Stomach smooth muscle (tissue), 2 donors: ENCODE results near the gene MPZL3.

Experiments used
- H3K27ac ChIP-seq: one replicate; pipeline ENCODE4 v1.7.0; 2013; ENCODE audit warnings: mild to moderate bottlenecking, low read length, inconsistent platforms
- H3K27me3 ChIP-seq, 2 donors: one replicate each; pipeline ENCODE4 v1.7.0; 2013; ENCODE audit warnings: low read length in 2 of 2; ENCODE audit not compliant: insufficient read depth in 2 of 2, control insufficient read depth in 1 of 2
- H3K36me3 ChIP-seq, 2 donors: one replicate each; pipeline ENCODE4 v1.7.0; 2013; ENCODE audit warnings: low read length in 2 of 2; ENCODE audit not compliant: control insufficient read depth in 2 of 2, insufficient read depth in 2 of 2
- H3K4me1 ChIP-seq: one replicate; pipeline ENCODE4 v1.7.0; 2013; ENCODE audit warnings: low read length; ENCODE audit not compliant: control insufficient read depth, insufficient read depth
- H3K4me3 ChIP-seq, 2 donors: one replicate each; pipeline ENCODE4 v1.7.0; 2013; ENCODE audit warnings: low read length in 2 of 2
- H3K9ac ChIP-seq, 2 donors: one replicate each; pipeline ENCODE4 v1.7.0; 2013; ENCODE audit warnings: low read length in 2 of 2, mild to moderate bottlenecking in 1 of 2
- H3K9me3 ChIP-seq, 2 donors: one replicate each; pipeline ENCODE4 v1.7.0; 2013; ENCODE audit warnings: low read length in 2 of 2; ENCODE audit not compliant: control insufficient read depth in 2 of 2
- donor health status: healthy.
- donor health status: Pancreatic carcinoma.

MPZL3 gene

DNA sequence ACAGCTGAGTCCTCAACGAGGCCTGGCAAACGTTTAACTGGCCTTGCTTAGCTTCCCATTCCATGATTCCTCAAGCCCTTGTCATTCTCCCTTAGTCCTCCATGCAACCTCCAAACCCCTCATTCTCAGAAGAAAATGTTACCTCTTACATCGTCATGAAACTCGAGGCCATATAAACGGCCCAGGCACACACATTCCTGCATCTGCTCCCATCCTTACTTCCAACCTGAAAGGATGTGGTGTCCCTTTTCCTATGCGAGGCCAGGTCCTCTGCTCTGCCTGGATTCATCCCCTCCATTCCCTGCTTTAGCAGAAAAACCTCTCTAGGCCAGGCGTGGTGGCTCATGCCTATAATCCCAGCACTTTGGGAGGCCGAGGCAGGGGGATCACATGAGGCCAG lies 9.0 kb downstream of the MPZL3 start:
- Histone ChIP-seq H3K4me3 (no peak overlapping the region), H3K4me1 (no peaks in the 10 kb centered on the region), H3K27ac (no peak overlapping the region), H3K9me3 (no peaks in the 10 kb centered on the region), H3K27me3 (peaks cover 0 to 5% of the 10 kb centered on the region in 2 donors), H3K36me3 (no peaks in the 10 kb centered on the region), H3K9ac (no peak overlapping the region)

DNA sequence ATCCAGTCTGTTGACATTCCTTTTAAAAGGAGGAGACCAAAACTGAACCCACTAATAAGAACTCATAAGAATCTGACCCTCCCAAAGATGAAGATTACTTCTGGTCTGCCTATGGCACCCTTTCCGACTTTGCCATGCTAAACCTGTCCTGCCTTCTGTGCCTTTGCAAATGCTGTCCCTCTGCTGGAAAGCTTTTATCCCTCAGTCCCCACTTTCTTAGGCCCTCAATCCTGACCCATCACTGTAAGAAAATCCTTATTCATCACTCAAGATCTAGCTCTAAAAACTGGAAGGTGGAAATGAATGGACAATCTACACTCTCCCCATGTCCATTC lies 10.4 kb downstream of the MPZL3 start:
- H3K36me3 ChIP-seq: no peaks in the 10 kb centered on the region
- no peak overlapping the region for H3K9ac ChIP-seq
- no peaks in the 10 kb centered on the region for H3K9me3 ChIP-seq
- no peak overlapping the region for H3K4me3 ChIP-seq
- peaks cover 0 to 5% of the 10 kb centered on the region in 2 donors for H3K27me3 ChIP-seq
- no peak overlapping the region for H3K27ac ChIP-seq
- H3K4me1 ChIP-seq: no peaks in the 10 kb centered on the region

DNA sequence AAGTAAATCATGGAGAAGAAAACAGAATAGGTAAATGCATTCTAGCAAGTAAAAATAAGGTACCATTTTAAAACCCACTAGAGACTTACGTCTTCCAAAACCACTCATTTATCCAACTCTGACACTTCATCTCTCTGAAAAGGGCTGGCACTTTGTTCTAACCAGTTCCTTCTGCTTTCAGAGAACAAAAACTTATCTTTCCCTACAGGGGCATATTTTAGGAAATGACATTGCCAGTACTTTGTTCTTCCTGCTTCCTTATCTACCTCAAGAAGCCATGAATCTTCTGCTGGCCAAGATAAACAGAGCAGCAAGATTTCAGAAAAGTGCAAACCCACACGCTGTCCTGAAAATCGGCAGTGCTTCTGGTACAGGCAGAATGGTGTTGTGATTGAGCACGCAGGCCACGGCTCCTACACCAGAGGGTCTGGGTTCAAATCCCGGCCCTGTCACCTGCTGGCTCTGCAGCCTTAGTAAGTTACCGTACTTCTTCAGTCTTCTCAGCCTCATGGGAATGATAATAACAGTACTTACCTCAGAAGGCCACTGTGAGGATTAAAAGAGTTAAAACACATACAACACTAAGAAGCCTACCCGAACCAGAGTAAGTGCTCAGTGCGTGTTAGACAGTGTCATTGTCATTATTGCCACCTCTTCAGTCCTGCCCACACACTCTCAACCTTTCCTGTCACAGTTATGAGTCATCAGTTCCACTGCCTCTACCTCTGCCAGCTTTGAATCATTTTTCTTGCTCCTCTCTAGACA lies 11.0 kb downstream of the MPZL3 start:
- H3K9me3 ChIP-seq: no peaks in the 10 kb centered on the region
- no peak overlapping the region for H3K9ac ChIP-seq
- no peaks in the 10 kb centered on the region for H3K36me3 ChIP-seq
- no peaks in the 10 kb centered on the region for H3K4me1 ChIP-seq
- peaks cover 0 to 5% of the 10 kb centered on the region in 2 donors for H3K27me3 ChIP-seq
- H3K27ac ChIP-seq: no peak overlapping the region
- H3K4me3 ChIP-seq: no peak overlapping the region

DNA sequence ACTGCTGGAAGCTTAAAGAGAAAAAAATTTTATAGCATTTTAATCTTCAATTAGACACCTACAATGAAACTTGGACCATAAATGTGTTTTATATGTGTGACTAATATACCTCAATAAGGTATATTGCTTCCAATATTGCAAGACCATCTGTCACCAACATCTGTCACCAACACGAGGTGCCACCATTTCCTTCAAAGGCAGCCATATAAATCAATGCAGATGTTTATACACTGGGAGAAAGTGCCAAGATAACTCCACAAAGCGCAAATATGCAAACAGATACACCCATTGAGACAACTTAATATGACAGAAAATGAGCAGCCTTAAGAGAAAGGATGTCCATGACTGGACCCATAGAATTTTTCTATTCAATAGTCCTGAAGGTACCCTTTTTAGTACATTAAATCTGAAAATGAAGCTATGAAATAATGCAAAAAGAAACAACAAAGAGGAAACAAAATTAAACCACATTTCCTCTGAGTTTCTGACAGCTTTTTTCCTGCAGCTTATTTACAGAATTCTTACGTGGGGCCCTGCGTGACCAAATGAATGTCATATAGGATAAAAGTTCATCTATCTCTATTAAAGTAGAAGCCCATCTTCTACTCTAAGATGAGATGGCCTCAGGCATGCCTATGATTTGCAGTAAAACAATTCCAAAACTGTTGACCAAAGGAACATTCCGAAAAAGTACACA lies 12.5 kb downstream of the MPZL3 start:
- Histone ChIP-seq H3K4me1 (no peaks in the 10 kb centered on the region), H3K27ac (no peak overlapping the region), H3K9me3 (no peaks in the 10 kb centered on the region), H3K9ac (no peak overlapping the region), H3K36me3 (no peaks in the 10 kb centered on the region), H3K27me3 (peaks cover 0 to 5% of the 10 kb centered on the region in 2 donors), H3K4me3 (no peak overlapping the region)

DNA sequence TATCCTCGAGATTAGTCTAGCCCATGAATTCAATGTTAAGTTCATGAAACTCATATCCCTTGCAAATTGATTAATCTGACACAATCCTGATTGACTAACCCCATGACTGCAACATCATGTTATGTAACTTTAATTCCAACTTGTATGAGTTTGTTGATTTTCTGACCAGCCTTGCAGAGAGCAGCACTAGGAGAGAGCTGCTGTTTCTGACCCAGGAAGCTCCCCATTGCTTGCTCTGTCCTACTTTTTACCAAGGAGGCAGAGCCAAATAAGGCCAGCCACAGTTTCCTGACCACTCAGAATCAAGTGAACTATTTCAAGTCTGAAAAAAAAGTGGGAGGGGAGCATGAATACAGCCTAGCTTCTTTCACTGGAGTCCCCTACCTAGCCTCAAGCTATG lies 13.2 kb downstream of the MPZL3 start:
- H3K36me3 ChIP-seq: no peaks in the 10 kb centered on the region
- peaks cover 0 to 2% of the 10 kb centered on the region in 2 donors for H3K27me3 ChIP-seq
- no peak overlapping the region for H3K27ac ChIP-seq
- no peak overlapping the region for H3K9ac ChIP-seq
- H3K4me1 ChIP-seq: no peaks in the 10 kb centered on the region
- no peak overlapping the region for H3K4me3 ChIP-seq
- no peaks in the 10 kb centered on the region for H3K9me3 ChIP-seq

DNA sequence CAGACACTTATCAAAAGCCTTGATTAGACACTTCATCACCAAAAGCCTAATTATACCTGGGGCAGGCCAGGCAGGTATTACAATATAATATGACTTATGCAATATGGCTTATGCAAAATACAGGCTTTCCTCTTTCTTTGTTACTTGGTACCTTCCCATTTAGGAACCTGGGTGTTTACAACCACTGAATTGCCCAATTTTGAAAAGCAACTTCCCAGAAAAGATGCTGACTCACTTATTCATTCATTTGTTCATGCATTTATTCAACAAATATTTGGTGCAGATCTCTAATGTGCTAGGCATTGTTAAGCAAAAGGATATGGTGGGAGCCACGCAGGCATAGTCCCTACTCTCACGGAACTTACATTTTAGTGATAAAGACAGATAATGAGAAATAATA lies 13.7 kb downstream of the MPZL3 start:
- no peak overlapping the region for H3K9ac ChIP-seq
- H3K4me3 ChIP-seq: no peak overlapping the region
- H3K36me3 ChIP-seq: no peaks in the 10 kb centered on the region
- H3K27me3 ChIP-seq: peaks cover 0 to 2% of the 10 kb centered on the region in 2 donors
- no peaks in the 10 kb centered on the region for H3K9me3 ChIP-seq
- H3K4me1 ChIP-seq: no peaks in the 10 kb centered on the region
- no peak overlapping the region for H3K27ac ChIP-seq

DNA sequence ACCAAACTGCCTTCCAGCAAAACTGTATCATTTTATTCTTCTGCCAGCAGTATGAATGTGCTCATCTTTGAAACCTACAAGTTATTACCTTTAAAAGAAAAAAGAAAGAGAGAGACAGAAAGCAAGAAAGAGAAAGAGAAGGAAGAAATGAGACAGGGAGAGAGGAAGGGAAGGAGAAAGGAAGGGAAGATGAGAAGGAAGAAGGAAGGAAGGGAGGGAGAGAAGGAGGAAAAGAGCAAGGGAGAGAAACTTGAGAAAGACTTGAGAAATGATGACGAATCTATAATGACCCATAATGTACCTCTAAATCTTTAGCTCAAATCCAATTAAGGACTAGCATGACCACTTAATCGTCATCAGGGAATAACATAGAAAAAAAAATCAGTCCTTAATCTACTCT lies 16.0 kb downstream of the MPZL3 start:
- H3K4me3 ChIP-seq: no peak overlapping the region
- no peak overlapping the region for H3K27ac ChIP-seq
- H3K27me3 ChIP-seq: no peaks in the 10 kb centered on the region
- H3K9ac ChIP-seq: no peak overlapping the region
- no peaks in the 10 kb centered on the region for H3K4me1 ChIP-seq
- H3K9me3 ChIP-seq: no peaks in the 10 kb centered on the region
- no peaks in the 10 kb centered on the region for H3K36me3 ChIP-seq

DNA sequence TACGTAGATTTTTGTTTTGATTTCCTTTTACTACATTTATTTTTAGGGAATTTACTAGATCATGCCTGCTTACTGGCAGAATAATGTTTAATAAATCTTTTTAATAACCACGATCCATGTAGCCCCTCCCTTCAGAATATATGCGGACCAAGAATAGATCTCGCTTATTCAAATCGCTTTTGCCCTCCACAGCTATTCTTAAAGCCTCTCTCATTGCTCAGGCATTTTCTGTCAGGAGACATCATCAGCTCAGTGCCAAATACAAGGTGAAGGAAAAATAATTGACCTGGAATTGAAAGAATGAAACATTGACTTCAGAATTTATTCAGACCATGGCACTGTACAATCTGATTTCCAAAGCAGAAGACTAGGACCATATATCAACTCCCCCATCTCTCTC lies 17.3 kb downstream of the MPZL3 start:
- no peaks in the 10 kb centered on the region for H3K27me3 ChIP-seq
- no peaks in the 10 kb centered on the region for H3K4me1 ChIP-seq
- H3K9ac ChIP-seq: no peak overlapping the region
- H3K4me3 ChIP-seq: no peak overlapping the region
- no peak overlapping the region for H3K27ac ChIP-seq
- no peaks in the 10 kb centered on the region for H3K9me3 ChIP-seq
- no peaks in the 10 kb centered on the region for H3K36me3 ChIP-seq

DNA sequence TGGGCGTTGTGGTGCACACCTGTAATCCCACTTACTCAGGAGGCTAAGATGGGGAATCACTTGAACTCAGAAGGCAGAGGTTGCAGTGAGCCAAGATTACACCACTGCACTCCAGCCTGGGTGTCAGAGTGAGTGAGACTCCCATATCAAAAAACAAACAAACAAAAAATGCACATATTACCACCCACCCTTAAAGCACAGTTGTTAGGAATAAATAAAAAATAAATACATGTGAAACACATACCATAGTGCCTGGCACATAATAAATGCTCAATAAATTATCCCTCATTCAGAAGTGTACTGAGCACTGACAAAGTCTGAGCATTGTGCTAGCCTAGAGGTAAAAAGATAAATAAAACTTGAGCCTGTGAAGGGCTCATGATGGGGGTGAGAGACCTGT lies 18.3 kb downstream of the MPZL3 start:
- no peaks in the 10 kb centered on the region for H3K27me3 ChIP-seq
- no peak overlapping the region for H3K27ac ChIP-seq
- H3K9me3 ChIP-seq: no peaks in the 10 kb centered on the region
- no peaks in the 10 kb centered on the region for H3K4me1 ChIP-seq
- H3K9ac ChIP-seq: no peak overlapping the region
- no peak overlapping the region for H3K4me3 ChIP-seq
- H3K36me3 ChIP-seq: no peaks in the 10 kb centered on the region

DNA sequence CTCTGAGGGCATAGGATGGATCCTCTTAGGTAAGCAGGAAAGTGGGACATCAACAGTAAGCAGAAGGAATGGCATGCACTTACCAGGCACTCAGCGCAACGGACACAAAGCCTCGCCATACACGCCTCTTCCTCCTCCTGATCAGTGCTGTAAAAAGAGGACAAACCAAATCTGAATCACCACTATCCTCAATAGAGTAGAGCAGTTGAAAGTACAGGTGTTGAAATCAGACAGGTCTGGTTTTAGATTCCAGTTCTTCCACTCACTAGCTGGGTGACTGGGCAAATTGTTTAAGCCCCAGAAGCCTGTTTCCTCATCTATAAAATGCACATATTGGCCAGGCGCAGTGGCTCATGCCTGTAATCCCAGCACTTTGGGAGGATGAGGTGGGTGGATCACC lies 18.8 kb downstream of the MPZL3 start:
- no peak overlapping the region for H3K4me3 ChIP-seq
- no peak overlapping the region for H3K27ac ChIP-seq
- H3K36me3 ChIP-seq: no peaks in the 10 kb centered on the region
- no peaks in the 10 kb centered on the region for H3K4me1 ChIP-seq
- no peak overlapping the region for H3K9ac ChIP-seq
- H3K27me3 ChIP-seq: no peaks in the 10 kb centered on the region
- no peaks in the 10 kb centered on the region for H3K9me3 ChIP-seq

DNA sequence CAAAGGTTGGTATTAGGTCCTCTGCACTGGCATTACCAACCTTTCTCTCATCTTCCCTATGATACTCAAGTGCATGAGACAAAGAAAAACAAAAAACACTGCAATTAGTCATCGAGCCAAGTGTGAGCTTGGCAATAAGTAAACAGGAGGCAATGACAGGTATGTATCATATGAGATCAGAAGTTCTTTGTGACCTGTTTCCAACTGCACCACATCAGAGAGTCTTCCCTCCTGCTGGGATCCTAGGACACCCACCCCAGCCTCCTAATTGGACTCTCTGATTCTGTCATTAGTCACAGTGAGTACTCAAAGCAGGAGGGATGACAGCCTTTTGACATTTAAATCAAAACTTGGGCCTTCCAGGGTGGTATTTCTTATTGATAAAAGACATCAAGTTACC lies 19.5 kb downstream of the MPZL3 start:
- Histone ChIP-seq H3K4me1 (no peaks in the 10 kb centered on the region), H3K9ac (no peak overlapping the region), H3K27ac (no peak overlapping the region), H3K27me3 (no peaks in the 10 kb centered on the region), H3K4me3 (no peak overlapping the region), H3K9me3 (no peaks in the 10 kb centered on the region), H3K36me3 (no peaks in the 10 kb centered on the region)
